HCT116 (cell line): ENCODE results near the gene KIF5A. TPM values are rescaled to one million over a fixed set of nuclear protein-coding genes. Genes with fewer than 3 reads are reported as not detected.

Experiments
- ATAC-seq: fragments of 200-7000 bp; cut with Tn5 transposase; 2 replicates; pipeline ENCODE4 v1.9.1; 2020; ENCODE audit warnings: mild to moderate bottlenecking, moderate library complexity
- BruUV-seq: library from RNA; stranded (reverse); fragments of 400-500 nt; replicated peaks from 2 replicates; lab custom pipeline; 2021; lab: Mats Ljungman, UMichigan
- CTCF ChIA-PET: fragments of 300-600 bp; sonication (Branson Sonifier 250); formaldehyde crosslinking; loops from one replicate; lab custom pipeline; 2021; ENCODE audit warnings: antibody characterized with exemption; lab: Charles Lee
- POLR2A ChIA-PET: fragments of 300-600, 350-600 bp; sonication (Branson Sonifier 250); formaldehyde crosslinking; loops from one replicate; lab custom pipeline; 2021; ENCODE audit warnings: antibody characterized with exemption; lab: Charles Lee
- RAD21 ChIA-PET, 2 experiments: fragments of 300-600 bp; sonication (Branson Sonifier 250); formaldehyde crosslinking; loops; one replicate each; lab custom pipeline; 2023; ENCODE audit warnings: low total read pairs in 2 of 2; ENCODE audit not compliant: uncharacterized antibody in 2 of 2, unreplicated experiment in 2 of 2, low non-redundant PET in 1 of 2; lab: Charles Lee
- DNase-seq: peaks from one replicate; pipeline ENCODE4 v3.0.0-alpha.2; 2010; ENCODE audit warnings: low read depth, low spot score
- H2AFZ ChIP-seq: fragments of 200-600 bp; shearing (Covaris generic), sonication (generic); 2 replicates; pipeline ENCODE4 v1.6.1; 2017; ENCODE audit warnings: low read depth, mixed run types, mixed read lengths, antibody characterized with exemption, low read length; ENCODE audit not compliant: poor library complexity, severe bottlenecking
- H3K27ac ChIP-seq: 2 replicates; pipeline ENCODE4 v1.5.1; 2012; ENCODE audit warnings: low read depth, low read length
- H3K27me3 ChIP-seq: fragments of 200-600 bp; sonication (generic); 2 replicates; pipeline ENCODE4 v1.6.1; 2016; ENCODE audit warnings: mixed run types, low read length, mixed read lengths; ENCODE audit not compliant: insufficient read depth
- H3K36me3 ChIP-seq, 2 experiments: fragments of 200-500 bp in 1 of 2; fragments of 200-600 bp in 1 of 2; sonication (Bioruptor generic) in 1 of 2; sonication (generic) in 1 of 2; 2 replicates each; pipeline versions ENCODE4 v1.5.1 to v1.6.1; 2014 to 2016; ENCODE audit warnings: low read length in 2 of 2, inconsistent platforms in 1 of 2, mixed read lengths in 1 of 2, mixed run types in 1 of 2; ENCODE audit not compliant: insufficient read depth in 2 of 2, control insufficient read depth in 1 of 2
- H3K4me1 ChIP-seq, 2 experiments: fragments of 200-600 bp in 1 of 2; sonication (generic) in 1 of 2; 2 replicates each; pipeline versions ENCODE4 v1.5.1 to v1.6.1; 2012 to 2017; ENCODE audit warnings: low read length in 2 of 2, inconsistent platforms in 1 of 2, mild to moderate bottlenecking in 1 of 2, mixed read lengths in 1 of 2, mixed run types in 1 of 2, moderate library complexity in 1 of 2; ENCODE audit not compliant: insufficient read depth in 2 of 2, control insufficient read depth in 1 of 2
- H3K4me2 ChIP-seq: fragments of 200-600 bp; sonication (generic); 2 replicates; pipeline ENCODE4 v1.6.1; 2017; ENCODE audit warnings: mixed run types, low read length, mixed read lengths
- H3K4me3 ChIP-seq, 2 experiments: fragments of 200-600 bp in 1 of 2; sonication (generic) in 1 of 2; replicated peaks in 1 of 2; 2 replicates each; pipeline ENCODE4 v1.5.1; 2011 to 2016; ENCODE audit warnings: low read length in 2 of 2, control low read depth in 1 of 2, low read depth in 1 of 2, mild to moderate bottlenecking in 1 of 2, mixed read lengths in 1 of 2, mixed run types in 1 of 2
- H3K79me2 ChIP-seq: fragments of 200-600 bp; sonication (generic); 2 replicates; pipeline ENCODE4 v1.6.1; 2017; ENCODE audit warnings: mild to moderate bottlenecking, mixed run types, low read length, moderate library complexity, mixed read lengths; ENCODE audit not compliant: insufficient read depth
- H3K9ac ChIP-seq: fragments of 200-600 bp; sonication (generic); 2 replicates; pipeline ENCODE4 v1.6.1; 2016; ENCODE audit warnings: low read length, mixed read lengths
- H3K9me2 ChIP-seq: fragments of 200-600 bp; sonication (generic), shearing (Covaris generic); 2 replicates; pipeline ENCODE4 v1.6.1; 2017; ENCODE audit warnings: mixed run types, mild to moderate bottlenecking, moderate library complexity; ENCODE audit not compliant: insufficient read depth
- H3K9me3 ChIP-seq, 2 experiments: fragments of 200-500 bp in 1 of 2; fragments of 200-600 bp in 1 of 2; sonication (Bioruptor generic) in 1 of 2; sonication (generic) in 1 of 2; 2 replicates each; pipeline ENCODE4 v1.6.1; 2014 to 2017; ENCODE audit warnings: low read length in 2 of 2, mixed read lengths in 2 of 2, inconsistent platforms in 1 of 2, low read depth in 1 of 2, mild to moderate bottlenecking in 1 of 2, mixed run types in 1 of 2, moderate library complexity in 1 of 2; ENCODE audit not compliant: control insufficient read depth in 1 of 2, insufficient read depth in 1 of 2
- H4K20me1 ChIP-seq: fragments of 200-600 bp; sonication (generic), shearing (Covaris generic); 2 replicates; pipeline ENCODE4 v1.6.1; 2017; ENCODE audit warnings: mixed run types, mild to moderate bottlenecking, moderate library complexity; ENCODE audit not compliant: insufficient read depth
- ATF3 ChIP-seq: IDR thresholded peaks from 2 replicates; pipeline ENCODE4 v1.6.1; 2012
- CEBPB ChIP-seq: IDR thresholded peaks from 2 replicates; pipeline ENCODE4 v1.6.1; 2012; ENCODE audit warnings: low read depth
- CTCF ChIP-seq, 3 experiments: fragments of 200-600 bp in 1 of 3; sonication (generic) in 1 of 3; IDR thresholded peaks in 2 of 3; conservative IDR thresholded peaks in 1 of 3; 2 replicates each; pipeline ENCODE4 v1.5.1; 2012 to 2017; ENCODE audit warnings: low read depth in 2 of 3, low read length in 2 of 3, antibody characterized with exemption in 1 of 3, borderline replicate concordance in 1 of 3, control low read depth in 1 of 3, mild to moderate bottlenecking in 1 of 3, mixed read lengths in 1 of 3, mixed run types in 1 of 3, moderate library complexity in 1 of 3; ENCODE audit not compliant: insufficient read depth in 1 of 3
- POLR2A ChIP-seq: IDR thresholded peaks from 2 replicates; pipeline ENCODE4 v1.7.0; 2011; ENCODE audit warnings: borderline replicate concordance; ENCODE audit not compliant: insufficient read depth, insufficient read length; ENCODE audit errors: extremely low read depth
- POLR2AphosphoS5 ChIP-seq: IDR thresholded peaks from 2 replicates; pipeline ENCODE4 v1.6.1; 2011; ENCODE audit warnings: mild to moderate bottlenecking, low read depth, low read length, moderate library complexity
- REST ChIP-seq: IDR thresholded peaks from 2 replicates; pipeline ENCODE4 v1.6.1; 2012; ENCODE audit warnings: low read depth
- SP1 ChIP-seq: IDR thresholded peaks from 2 replicates; pipeline ENCODE4 v1.6.1; 2012; ENCODE audit warnings: low read depth
- TCF7L2 ChIP-seq: IDR thresholded peaks from 2 replicates; pipeline ENCODE4 v1.7.0; 2011; ENCODE audit warnings: borderline replicate concordance, inconsistent platforms; ENCODE audit not compliant: insufficient read depth, insufficient read length; ENCODE audit errors: extremely low read depth
- intact Hi-C: fragments of 100-400 bp; cut with micrococcal nuclease; formaldehyde crosslinking; loops from 2 replicates; pipeline ENCODE4 v1.10.0; 2022
- total RNA-seq: library from RNA; stranded (reverse); gene quantifications from one replicate; pipeline ENCODE4 v1.2.1, GENCODE V29; 2021; ENCODE audit not compliant: unreplicated experiment

KIF5A gene
- total RNA-seq, 1 experiment from 2014 or later = 5.2 TPM

GRCh38 chr12:57626921-57627445, 77.1 kb downstream of the KIF5A start:
- no peak overlapping the region for H3K4me3 ChIP-seq
- POLR2A ChIA-PET = no interaction called here
- DNase-seq (no peak), ATAC-seq (no peak)
- H3K9ac ChIP-seq = no peak overlapping the region
- no TSS peak for BruUV-seq
- no peak overlapping the region for H2AFZ ChIP-seq
- no peaks in the 10 kb centered on the region for H3K9me2 ChIP-seq
- H3K27ac ChIP-seq = no peak overlapping the region
- RAD21 ChIA-PET = no interaction called here
- H3K79me2 ChIP-seq = peaks cover 9% of the 10 kb centered on the region
- H4K20me1 ChIP-seq = no peaks in the 10 kb centered on the region
- peaks cover 4% of the 10 kb centered on the region; the same call in 1 of the 2 replicates for H3K27me3 ChIP-seq
- intact Hi-C loops = no loop called here
- CTCF ChIA-PET = no interaction called here
- H3K4me2 ChIP-seq = no peak overlapping the region
- H3K4me1 ChIP-seq = peaks cover 5 to 7% of the 10 kb centered on the region in 2 experiments; a peak in 3 of 4 replicates
- H3K36me3 ChIP-seq = peaks cover 0 to 14% of the 10 kb centered on the region in 2 experiments; a peak in 2 of 4 replicates
- no peak for TF ChIP-seq REST
- no peak for TF ChIP-seq SP1
- TF ChIP-seq CTCF (IDR thresholded peaks at IDR 0.05 in 2 of 3, conservative IDR thresholded peaks at IDR 0.05 in 1 of 3; ENCODE audit: borderline replicate concordance in 1 of 3, insufficient read depth in 1 of 3, low read depth in 2 of 3, low read length in 2 of 3) = no peak
- TF ChIP-seq ATF3 = no peak
- no peak for TF ChIP-seq TCF7L2
- no peak for TF ChIP-seq CEBPB
- no peak for TF ChIP-seq POLR2A
- TF ChIP-seq POLR2AphosphoS5 = no peak
- H3K9me3 ChIP-seq = no peaks in the 10 kb centered on the region
